K562 (cell line): ENCODE measurements around the gene OMA1. TPM values are rescaled to one million over a fixed set of nuclear protein-coding genes. Genes with fewer than 3 reads are reported as not detected.

Source experiments
- BCL6 ChIP-seq: fragments of 250-450 bp; sonication (Bioruptor Pico); IDR thresholded peaks from 2 replicates; pipeline ENCODE4 v1.4.0; 2020
- CREM ChIP-seq: IDR thresholded peaks from 2 replicates; pipeline ENCODE4 v1.6.1; 2014; ENCODE audit warnings: antibody characterized with exemption, low read depth
- E2F6 ChIP-seq, 2 experiments: IDR thresholded peaks; 2 replicates each; pipeline ENCODE4 v1.6.1; 2011; ENCODE audit warnings: borderline replicate concordance in 1 of 2, control low read depth in 1 of 2, low read depth in 1 of 2, low read length in 1 of 2, mild to moderate bottlenecking in 1 of 2, mixed read lengths in 1 of 2, moderate library complexity in 1 of 2; ENCODE audit not compliant: insufficient read depth in 1 of 2, insufficient read length in 1 of 2, poor library complexity in 1 of 2, severe bottlenecking in 1 of 2; ENCODE audit errors: extremely low read depth in 1 of 2
- FIP1L1 ChIP-seq: fragments of 200-400 bp; formaldehyde crosslinking; IDR thresholded peaks from 2 replicates; pipeline ENCODE4 v1.6.1; 2018; ENCODE audit warnings: mild to moderate bottlenecking, low read depth, low read length; ENCODE audit not compliant: poor library complexity, severe bottlenecking
- STAT5A ChIP-seq: IDR thresholded peaks from 2 replicates; pipeline ENCODE4 v1.6.1; 2012; ENCODE audit warnings: low read length, inconsistent platforms, borderline replicate concordance
- TCF15 ChIP-seq: fragments of 250-450 bp; sonication (Bioruptor Pico); IDR thresholded peaks from 2 replicates; pipeline ENCODE4 v1.8.0; 2022; ENCODE audit warnings: moderate library complexity, mild to moderate bottlenecking, inconsistent platforms
- UBTF ChIP-seq, 2 experiments: IDR thresholded peaks; 2 replicates each; pipeline ENCODE4 v1.6.1; 2012; ENCODE audit warnings: improper control_type of control experiment in 2 of 2, low read depth in 2 of 2, low read length in 2 of 2, borderline replicate concordance in 1 of 2
- ZBTB33 ChIP-seq: sonication (generic); formaldehyde crosslinking; IDR thresholded peaks from 2 replicates; pipeline ENCODE4 v1.8.1; 2023; ENCODE audit warnings: mild to moderate bottlenecking, missing genetic modification reagents
- ZNF24 ChIP-seq: fragments of 450-650 bp; IDR thresholded peaks from 2 replicates; pipeline ENCODE4 v1.6.1; 2016
- polyA plus RNA-seq, 8 experiments: library from polyadenylated mRNA; depleted of rRNA in 4 of 8; stranded (reverse) in 5 of 8; unstranded in 3 of 8; fragments of >200 nt; fragmentation: Nextera tagmentation in 2 of 8; fragmentation: Illumina TruSeq in 1 of 8; extraction: Ambion mirVana in 2 of 8; extraction: Trizol in 1 of 8; gene quantifications; 2 replicates each; pipeline versions ENCODE4 v1.2.1 to v1.2.3, GENCODE V29; 2011 to 2014; ENCODE audit warnings: inconsistent platforms in 1 of 8, missing spikeins in 1 of 8
- total RNA-seq, 7 experiments: library from RNA; depleted of rRNA in 6 of 7; stranded (reverse); fragments of >200 nt in 6 of 7; fragmentation: Illumina TruSeq in 2 of 7; extraction: Trizol in 2 of 7; gene quantifications; 2 replicates each; pipeline versions ENCODE4 v1.2.1 to v1.2.3, GENCODE V29; 2011 to 2021; ENCODE audit warnings: low replicate concordance in 1 of 7

The OMA1 gene
- total and polyA plus RNA-seq, 9 of the 15 experiments (the other 6 are each of a cell fraction or from before 2014, with no cell fraction given): 16.6 to 51.5 (median 33.5) TPM

- no peak for TF ChIP-seq E2F6 (IDR thresholded peaks at IDR 0.05; ENCODE audit: borderline replicate concordance in 1 of 2, extremely low read depth in 1 of 2, insufficient read depth in 1 of 2, insufficient read length in 1 of 2, low read depth in 1 of 2, low read length in 1 of 2, poor library complexity in 1 of 2, severe bottlenecking in 1 of 2)
- no peak for TF ChIP-seq FIP1L1
- TF ChIP-seq STAT5A: no peak
- no peak for TF ChIP-seq BCL6
- no peak for TF ChIP-seq ZNF24
- no peak for TF ChIP-seq CREM
- TF ChIP-seq ZBTB33: no peak
- no peak for TF ChIP-seq UBTF (IDR thresholded peaks at IDR 0.05; ENCODE audit: borderline replicate concordance in 1 of 2, low read depth in 2 of 2, low read length in 2 of 2)
- TF ChIP-seq TCF15 (CRISPR knock-in tag): no peak
Observed at GRCh38 chr1:58476179-58476578, 70.3 kb downstream of the OMA1 start (continued).
